Skeletal muscle satellite cell (primary cell): ENCODE results near the gene CAMK2G.

Experiments
- H3K27me3 ChIP-seq: 2 replicates; pipeline ENCODE4 v1.7.0; 2013; ENCODE audit warnings: low read length; ENCODE audit not compliant: control insufficient read depth, insufficient read depth
- H3K36me3 ChIP-seq: 2 replicates; pipeline ENCODE4 v1.7.0; 2013; ENCODE audit warnings: mild to moderate bottlenecking, control low read depth, low read length; ENCODE audit not compliant: insufficient read depth
- H3K4me1 ChIP-seq: 2 replicates; pipeline ENCODE4 v1.7.0; 2013; ENCODE audit warnings: low read length; ENCODE audit not compliant: control insufficient read depth, insufficient read depth
- H3K4me2 ChIP-seq: 2 replicates; pipeline ENCODE4 v1.7.0; 2013; ENCODE audit warnings: mild to moderate bottlenecking, low read length
- H3K4me3 ChIP-seq: 2 replicates; pipeline ENCODE4 v1.7.0; 2013; ENCODE audit warnings: low read length
- H3K9ac ChIP-seq: 2 replicates; pipeline ENCODE4 v1.7.0; 2013; ENCODE audit warnings: mild to moderate bottlenecking, low read depth, low read length, moderate library complexity
- H3K9me3 ChIP-seq: replicated peaks from 2 replicates; pipeline ENCODE4 v1.7.0; 2013; ENCODE audit warnings: mild to moderate bottlenecking, control low read depth, low read length

The CAMK2G gene

GRCh38 chr10:73827346-73828089, 46.8 kb downstream of the CAMK2G start:
- Histone ChIP-seq H3K4me3 (no peak overlapping the region), H3K9ac (no peak overlapping the region), H3K9me3 (no peaks in the 10 kb centered on the region), H3K27me3 (no peaks in the 10 kb centered on the region), H3K4me1 (peaks cover 8% of the 10 kb centered on the region), H3K4me2 (peak overlapping the region; percentile 54), H3K36me3 (peaks cover 27% of the 10 kb centered on the region)

GRCh38 chr10:73824146-73824725, 50.1 kb downstream of the CAMK2G start:
- Histone ChIP-seq H3K4me3 (no peak overlapping the region), H3K9me3 (no peaks in the 10 kb centered on the region), H3K36me3 (peaks cover 27% of the 10 kb centered on the region), H3K27me3 (no peaks in the 10 kb centered on the region), H3K4me2 (no peak overlapping the region), H3K9ac (no peak overlapping the region), H3K4me1 (peaks cover 14% of the 10 kb centered on the region)

DNA sequence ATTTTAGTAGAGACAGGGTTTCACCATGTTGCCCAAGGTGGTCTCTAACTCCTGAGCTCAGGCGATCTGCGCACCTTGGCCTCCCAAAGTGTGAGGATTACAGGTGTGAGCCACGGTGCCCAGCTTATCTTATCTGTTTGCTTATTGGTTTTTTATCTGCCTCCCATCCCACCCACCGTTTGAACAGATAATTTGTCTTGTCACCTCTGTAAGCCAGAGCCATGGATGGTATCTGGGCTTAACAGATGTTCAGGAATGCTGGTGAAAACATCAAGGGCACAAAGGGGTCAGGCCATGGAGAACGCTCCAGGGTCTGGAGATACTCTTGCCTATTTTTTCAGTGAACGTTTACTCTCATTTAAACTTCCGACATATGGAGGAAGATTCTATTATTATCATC, 51.0 kb downstream of the CAMK2G start:
- H3K9ac ChIP-seq: no peak overlapping the region
- peaks cover 27% of the 10 kb centered on the region for H3K36me3 ChIP-seq
- H3K4me2 ChIP-seq: no peak overlapping the region
- H3K4me3 ChIP-seq: no peak overlapping the region
- H3K27me3 ChIP-seq: no peaks in the 10 kb centered on the region
- H3K9me3 ChIP-seq: no peaks in the 10 kb centered on the region
- H3K4me1 ChIP-seq: peaks cover 14% of the 10 kb centered on the region

DNA sequence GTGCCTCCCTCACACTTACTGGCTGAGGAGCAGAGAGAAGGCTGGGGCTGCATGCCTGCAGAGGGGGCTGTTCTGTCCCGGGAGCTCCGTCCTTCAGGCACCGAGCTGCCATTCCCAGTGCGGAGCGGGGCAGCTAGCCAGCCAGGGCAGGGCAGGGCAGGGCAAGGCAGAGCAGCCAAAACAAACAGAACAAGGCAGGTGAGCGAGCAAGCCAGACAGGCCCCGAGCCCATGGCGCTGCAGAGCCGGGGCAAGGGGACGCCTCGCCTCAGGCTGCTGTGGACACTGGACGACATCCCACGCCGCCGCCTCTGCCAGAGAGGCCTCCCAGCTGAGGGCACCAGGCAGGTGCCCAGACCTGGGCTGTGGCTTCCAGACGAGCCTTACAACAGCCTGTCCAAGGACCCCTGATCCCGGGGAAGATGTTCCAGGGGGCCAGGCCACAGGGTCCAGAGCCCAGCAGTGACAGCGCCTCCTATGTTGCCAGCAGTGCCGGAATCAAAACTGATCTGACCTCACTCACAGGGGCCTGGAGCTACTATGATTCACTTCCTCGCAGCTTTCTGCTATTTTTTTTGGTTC, 54.8 kb downstream of the CAMK2G start:
- no peaks in the 10 kb centered on the region for H3K27me3 ChIP-seq
- no peaks in the 10 kb centered on the region for H3K9me3 ChIP-seq
- H3K4me2 ChIP-seq: no peak overlapping the region
- H3K36me3 ChIP-seq: peaks cover 19% of the 10 kb centered on the region
- no peak overlapping the region for H3K4me3 ChIP-seq
- no peak overlapping the region for H3K9ac ChIP-seq
- H3K4me1 ChIP-seq: peaks cover 16% of the 10 kb centered on the region

DNA sequence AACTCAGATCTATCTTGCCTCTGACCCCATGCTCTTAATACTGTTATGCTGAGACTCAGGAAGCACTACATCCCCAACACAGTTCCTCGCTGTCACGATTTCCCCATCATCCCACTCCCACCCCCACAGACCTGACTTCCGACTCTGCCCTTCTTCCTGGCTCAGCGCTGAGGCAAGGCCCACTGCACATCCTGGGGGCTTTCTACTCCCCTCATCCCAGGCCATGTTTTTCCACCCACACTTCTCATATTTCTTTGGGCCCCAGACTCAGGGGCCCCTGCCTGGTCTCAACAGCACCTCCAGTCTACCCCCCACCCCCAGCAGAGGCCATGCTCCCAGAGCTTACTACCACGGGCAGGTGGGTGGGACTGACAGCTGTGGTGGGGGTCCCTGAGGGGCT, 55.3 kb downstream of the CAMK2G start:
- Histone ChIP-seq H3K9me3 (no peaks in the 10 kb centered on the region), H3K9ac (no peak overlapping the region), H3K4me2 (no peak overlapping the region), H3K27me3 (no peaks in the 10 kb centered on the region), H3K36me3 (peaks cover 21% of the 10 kb centered on the region), H3K4me1 (peaks cover 16% of the 10 kb centered on the region), H3K4me3 (no peak overlapping the region)

GRCh38 chr10:73818402-73818801, 56.0 kb downstream of the CAMK2G start:
- Histone ChIP-seq H3K27me3 (no peaks in the 10 kb centered on the region), H3K9me3 (no peaks in the 10 kb centered on the region), H3K4me1 (peaks cover 16% of the 10 kb centered on the region), H3K4me2 (no peak overlapping the region), H3K4me3 (no peak overlapping the region), H3K9ac (no peak overlapping the region), H3K36me3 (peaks cover 20% of the 10 kb centered on the region)

GRCh38 chr10:73817826-73818225, 56.5 kb downstream of the CAMK2G start:
- Histone ChIP-seq H3K36me3 (peaks cover 24% of the 10 kb centered on the region), H3K4me1 (peaks cover 16% of the 10 kb centered on the region), H3K9ac (no peak overlapping the region), H3K9me3 (no peaks in the 10 kb centered on the region), H3K27me3 (no peaks in the 10 kb centered on the region), H3K4me2 (no peak overlapping the region), H3K4me3 (no peak overlapping the region)

GRCh38 chr10:73816917-73817729, 57.2 kb downstream of the CAMK2G start:
- H3K9me3 ChIP-seq: no peaks in the 10 kb centered on the region
- no peak overlapping the region for H3K4me3 ChIP-seq
- H3K4me1 ChIP-seq: peaks cover 16% of the 10 kb centered on the region
- H3K36me3 ChIP-seq: peaks cover 24% of the 10 kb centered on the region
- no peak overlapping the region for H3K9ac ChIP-seq
- H3K27me3 ChIP-seq: no peaks in the 10 kb centered on the region
- no peak overlapping the region for H3K4me2 ChIP-seq

DNA sequence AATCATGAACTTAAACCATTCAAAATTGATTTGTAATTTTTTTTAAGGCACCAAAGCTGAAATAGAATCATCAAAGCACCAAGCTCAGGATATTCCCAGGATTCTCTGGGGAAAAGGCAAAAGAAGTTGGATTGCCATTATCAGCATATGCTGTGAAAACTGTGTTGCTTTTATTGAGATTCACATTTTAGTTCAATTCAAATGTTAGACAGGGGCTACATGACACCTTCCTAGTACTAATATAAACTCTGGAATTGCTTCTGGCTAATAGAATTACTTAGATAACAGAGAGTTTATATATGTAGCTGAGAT, 58.7 kb downstream of the CAMK2G start:
- Histone ChIP-seq H3K4me1 (peaks cover 17% of the 10 kb centered on the region), H3K9ac (peak overlapping the region; percentile 40), H3K27me3 (no peaks in the 10 kb centered on the region), H3K4me2 (peak overlapping the region; percentile 45), H3K36me3 (peaks cover 24% of the 10 kb centered on the region), H3K9me3 (no peaks in the 10 kb centered on the region), H3K4me3 (no peak overlapping the region)

DNA sequence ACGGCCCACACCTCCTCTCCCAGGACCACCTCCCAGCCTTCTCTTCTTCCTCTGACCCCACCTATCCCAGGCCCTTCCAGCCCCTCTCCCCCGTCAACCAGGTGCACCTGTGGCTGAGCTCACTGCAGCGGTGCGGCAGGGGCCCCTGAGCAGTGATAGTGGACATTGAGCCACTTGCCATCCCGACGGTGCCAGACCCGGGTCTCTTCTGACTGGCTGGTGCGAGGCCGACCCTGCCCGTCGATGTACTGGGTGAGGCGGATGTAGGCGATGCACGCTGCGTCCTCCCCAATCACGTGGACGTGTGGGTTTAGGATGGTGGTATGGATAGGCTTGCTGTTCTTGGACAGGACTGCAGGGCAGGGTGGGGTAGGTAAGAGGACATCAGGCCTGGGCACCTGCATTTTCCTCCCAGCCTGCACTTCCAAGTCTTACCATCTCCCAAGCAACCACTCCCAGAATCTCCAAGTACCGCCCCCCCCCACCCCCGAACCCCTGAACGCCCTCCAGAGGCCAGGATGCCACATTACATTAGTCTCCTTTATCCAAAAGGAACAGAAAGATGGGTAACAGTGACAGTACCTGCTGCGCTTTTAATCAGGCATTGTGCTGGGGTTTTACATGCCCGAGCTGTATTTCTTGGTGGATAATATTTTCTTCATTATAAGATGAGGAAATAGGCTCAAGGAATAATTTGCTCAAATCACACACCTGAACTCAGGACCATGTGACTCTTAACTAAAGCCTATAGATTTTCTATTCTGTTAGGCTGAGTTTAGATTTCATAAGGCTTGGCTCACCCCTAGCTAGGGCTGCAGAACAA, 59.2 kb downstream of the CAMK2G start:
- H3K4me2 ChIP-seq: no peak overlapping the region
- H3K27me3 ChIP-seq: no peaks in the 10 kb centered on the region
- no peak overlapping the region for H3K4me3 ChIP-seq
- peaks cover 24% of the 10 kb centered on the region for H3K36me3 ChIP-seq
- H3K9ac ChIP-seq: no peak overlapping the region
- peaks cover 21% of the 10 kb centered on the region for H3K4me1 ChIP-seq
- H3K9me3 ChIP-seq: no peaks in the 10 kb centered on the region
